Activated naive CD4-positive, alpha-beta T cell treated with anti-CD3 and anti-CD28 coated beads, Interleukin-2, amount 10 ng/mL, durations not matched to agents 5 hours and 36 hours (primary cell): Measurements from ENCODE around the gene CBX6. TPM values are rescaled to one million over a fixed set of nuclear protein-coding genes. Genes with fewer than 3 reads are reported as not detected.

ENCODE experiments used
- total RNA-seq, 2 experiments: library from RNA; stranded (reverse); gene quantifications; one replicate each; pipeline ENCODE4 v1.2.3, GENCODE V29; 2021

The CBX6 gene
- 10 to 100 TPM; 55.7 to 57.8 TPM for total RNA-seq

GRCh38 chr22:38872172-38872830 lies at the start of gene CBX6:
TSS of gene CBX6 (minus strand) at chr22:38872216. CDS start at chr22:38872190, 26 bp downstream.

GRCh38 chr22:38843657-38844314 lies 28.2 kb downstream of the CBX6 start, which contains the start of gene NPTXR:
TSS of gene NPTXR (minus strand) at chr22:38844028.

Other genes with a start within 250 kb of the CBX6 start
- under 1 TPM in 1 of 2 experiments, not detected in 1; 0.13 TPM for gene FAM227A, start 215.8 kb downstream of the CBX6 start, total RNA-seq
- 10 to 100 TPM; 12.6 to 14.1 TPM for gene CBY1, start 215.6 kb downstream of the CBX6 start, total RNA-seq
- 10 to 100 TPM; 76.7 to 77.6 TPM for gene TOMM22, start 190.3 kb downstream of the CBX6 start, total RNA-seq
- 10 to 100 TPM; 66.4 to 71.7 TPM for gene JOSD1, start 171.3 kb downstream of the CBX6 start, total RNA-seq
- gene GTPBP1, start 166.3 kb downstream of the CBX6 start, total RNA-seq: 10 to 100 TPM; 61.3 to 62.8 TPM
- gene SUN2, start 116.2 kb downstream of the CBX6 start, total RNA-seq: 100 to 1,000 TPM; 582 to 593 TPM
- 1 to 10 TPM; 8.2 to 8.5 TPM for gene DNAL4, start 78.1 kb downstream of the CBX6 start, total RNA-seq
- gene NPTXR, start 28.2 kb downstream of the CBX6 start, total RNA-seq: 1 to 10 TPM; 1.4 to 1.6 TPM
- not detected for gene APOBEC3A, start 85.4 kb upstream of the CBX6 start, total RNA-seq
- 10 to 100 TPM; 10.1 to 12.1 TPM for gene APOBEC3B, start 110.1 kb upstream of the CBX6 start, total RNA-seq
- 100 to 1,000 TPM in 1 of 2 experiments, 10 to 100 TPM in 1; 99.8 to 104 TPM for gene APOBEC3C, start 142.0 kb upstream of the CBX6 start, total RNA-seq
- gene APOBEC3D, start 148.9 kb upstream of the CBX6 start, total RNA-seq: 10 to 100 TPM; 37.9 to 39.2 TPM
- 10 to 100 TPM; 23.8 to 26.5 TPM for gene APOBEC3F, start 168.6 kb upstream of the CBX6 start, total RNA-seq
- 10 to 100 TPM; 71.0 to 73.3 TPM for gene APOBEC3G, start 205.1 kb upstream of the CBX6 start, total RNA-seq
- 10 to 100 TPM; 42.5 to 45.7 TPM for gene APOBEC3H, start 225.0 kb upstream of the CBX6 start, total RNA-seq